ENCODE data around the gene ILDR1. TPM values are rescaled to one million over a fixed set of nuclear protein-coding genes. Genes with fewer than 3 reads are reported as not detected.
"Not testable (repeated sequence)": the region's sequence is repeated elsewhere in the genome, so short reads cannot be mapped to it uniquely, and the experiment has no call there.

ILDR1 gene
- total and polyA plus RNA-seq, 7 donors, result 3.5 to 7.1 (median 4.8) TPM; not detected in 4

DNA sequence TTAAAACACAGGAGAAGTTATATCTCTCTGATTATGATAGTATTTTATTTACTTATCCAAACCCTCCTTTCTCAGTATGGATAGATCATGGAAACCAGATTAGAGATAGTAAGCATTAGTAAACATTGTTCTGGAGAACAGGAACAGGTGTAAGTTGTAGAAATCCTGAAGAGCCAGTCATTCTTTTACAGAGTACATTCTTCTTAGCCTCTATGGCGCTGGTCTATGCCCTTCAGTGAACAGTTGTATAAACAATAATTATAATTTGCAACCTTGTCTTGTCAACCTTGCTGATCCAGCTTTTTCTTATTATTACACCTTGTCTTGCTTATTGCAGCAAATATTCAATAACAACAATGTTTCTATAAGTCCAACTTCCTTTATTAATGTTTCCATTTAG lies 80.5 kb downstream of the ILDR1 start:
- Histone ChIP-seq H3K4me3 (no peak overlapping the region), H3K27me3 (no peaks in the 10 kb centered on the region), H3K9me3 (no peaks in the 10 kb centered on the region), H3K27ac (no peak overlapping the region), H3K36me3 (no peaks in the 10 kb centered on the region), H3K4me1 (no peaks in the 10 kb centered on the region)
- WGBS, 2 donors, result 34 to 71% methylated on average over 1 of the region's 1 CpG
- intact Hi-C loops (cut with DNase I), result no loop called here
- TF ChIP-seq POLR2A (IDR thresholded peaks at IDR 0.05) (no peak), EP300 (IDR thresholded peaks at IDR 0.05) (no peak), POLR2AphosphoS5 (IDR thresholded peaks at IDR 0.05) (no peak)
- TF ChIP-seq, protein P1, sequence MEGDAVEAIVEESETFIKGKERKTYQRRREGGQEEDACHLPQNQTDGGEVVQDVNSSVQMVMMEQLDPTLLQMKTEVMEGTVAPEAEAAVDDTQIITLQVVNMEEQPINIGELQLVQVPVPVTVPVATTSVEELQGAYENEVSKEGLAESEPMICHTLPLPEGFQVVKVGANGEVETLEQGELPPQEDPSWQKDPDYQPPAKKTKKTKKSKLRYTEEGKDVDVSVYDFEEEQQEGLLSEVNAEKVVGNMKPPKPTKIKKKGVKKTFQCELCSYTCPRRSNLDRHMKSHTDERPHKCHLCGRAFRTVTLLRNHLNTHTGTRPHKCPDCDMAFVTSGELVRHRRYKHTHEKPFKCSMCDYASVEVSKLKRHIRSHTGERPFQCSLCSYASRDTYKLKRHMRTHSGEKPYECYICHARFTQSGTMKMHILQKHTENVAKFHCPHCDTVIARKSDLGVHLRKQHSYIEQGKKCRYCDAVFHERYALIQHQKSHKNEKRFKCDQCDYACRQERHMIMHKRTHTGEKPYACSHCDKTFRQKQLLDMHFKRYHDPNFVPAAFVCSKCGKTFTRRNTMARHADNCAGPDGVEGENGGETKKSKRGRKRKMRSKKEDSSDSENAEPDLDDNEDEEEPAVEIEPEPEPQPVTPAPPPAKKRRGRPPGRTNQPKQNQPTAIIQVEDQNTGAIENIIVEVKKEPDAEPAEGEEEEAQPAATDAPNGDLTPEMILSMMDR (IDR thresholded peaks at IDR 0.05), result no peak
- DNase-seq, result no peak

DNA sequence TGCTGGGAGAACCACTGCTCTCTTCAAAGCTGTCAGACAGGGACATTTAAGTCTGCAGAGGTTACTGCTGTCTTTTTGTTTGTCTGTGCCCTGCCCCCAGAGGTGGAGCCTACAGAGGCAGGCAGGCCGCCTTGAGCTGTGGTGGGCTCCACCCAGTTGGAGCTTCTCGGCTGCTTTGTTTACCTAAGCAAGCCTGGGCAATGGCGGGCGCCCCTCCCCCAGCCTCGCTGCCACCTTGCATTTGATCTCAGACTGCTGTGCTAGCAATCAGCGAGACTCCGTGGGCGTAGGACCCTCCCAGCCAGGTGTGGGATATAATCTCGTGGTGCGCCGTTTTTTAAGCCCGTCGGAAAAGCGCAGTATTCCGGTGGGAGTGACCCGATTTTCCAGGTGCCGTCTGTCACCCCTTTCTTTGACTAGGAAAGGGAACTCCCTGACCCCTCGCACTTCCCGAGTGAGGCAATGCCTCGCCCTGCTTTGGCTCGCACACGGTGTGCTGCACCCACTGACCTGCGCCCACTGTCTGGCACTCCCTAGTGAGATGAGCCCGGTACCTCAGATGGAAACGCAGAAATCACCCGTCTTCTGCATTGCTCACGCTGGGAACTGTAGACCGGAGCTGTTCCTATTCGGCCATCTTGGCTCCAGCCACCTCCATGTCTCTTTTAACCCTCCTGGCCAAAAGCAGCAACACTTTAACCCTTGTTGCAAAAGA lies 83.7 kb downstream of the ILDR1 start:
- H3K36me3 ChIP-seq; H3K4me1 ChIP-seq; H3K4me3 ChIP-seq; DNase-seq; intact Hi-C loops (cut with DNase I); H3K27ac ChIP-seq; H3K9me3 ChIP-seq; H3K27me3 ChIP-seq: not testable (repeated sequence)
- WGBS, 2 donors, result 36 to 78% methylated on average over 29 of the region's 29 CpGs

Small RNA genes lying within 50 kb of the gene (small RNA-seq; reads per million reads assigned to genes)
- gene RF00019, result 0 reads per million in 3 donors

Other genes with a start within 250 kb of the ILDR1 start
- gene IQCB1, start 187.2 kb downstream of the ILDR1 start, total RNA-seq, result 10 to 100 TPM; 18.9 to 21.6 (median 19.8) TPM
- 10 to 100 TPM in 1 of 3 donors, 1 to 10 TPM in 2; 6.2 to 15.3 (median 7.2) TPM for gene IQCB1, start 187.2 kb downstream of the ILDR1 start, polyA plus RNA-seq
- 1 to 10 TPM; 3.3 to 7.8 (median 6.5) TPM for gene EAF2, start 187.0 kb downstream of the ILDR1 start, total RNA-seq
- 10 to 100 TPM in 2 of 3 donors, 1 to 10 TPM in 1; 9.6 to 16.0 (median 12.7) TPM for gene EAF2, start 187.0 kb downstream of the ILDR1 start, polyA plus RNA-seq
- gene SLC15A2, start 127.8 kb downstream of the ILDR1 start, total RNA-seq, result 1 to 10 TPM in 3 of 4 donors, under 1 TPM in 1; 0.82 to 2.1 (median 1.2) TPM
- gene SLC15A2, start 127.8 kb downstream of the ILDR1 start, polyA plus RNA-seq, result 1 to 10 TPM in 1 of 3 donors, under 1 TPM in 2; 0.46 to 1.4 (median 0.60) TPM
- gene CD86, start 33.1 kb upstream of the ILDR1 start, total RNA-seq, result 1 to 10 TPM; 3.9 to 5.8 (median 4.8) TPM
- gene CD86, start 33.1 kb upstream of the ILDR1 start, polyA plus RNA-seq, result 10 to 100 TPM in 1 of 3 donors, 1 to 10 TPM in 2; 3.0 to 18.5 (median 6.5) TPM
- under 1 TPM in 3 of 4 donors, not detected in 1; under 0.01 to 0.14 (median under 0.01) TPM for gene CASR, start 161.4 kb upstream of the ILDR1 start, total RNA-seq
- gene CASR, start 161.4 kb upstream of the ILDR1 start, polyA plus RNA-seq, result under 1 TPM in 2 of 3 donors, not detected in 1; under 0.01 to 0.06 TPM

Data from sigmoid colon (tissue), 7 donors.